GM21390 (cell line): ENCODE data around the gene CHRNA3.

Experiments
- ATAC-seq: cut with Tn5 transposase; IDR thresholded peaks from one replicate; pipeline ENCODE4 v1.9.1; 2021; ENCODE audit not compliant: unreplicated experiment

Gene CHRNA3

DNA sequence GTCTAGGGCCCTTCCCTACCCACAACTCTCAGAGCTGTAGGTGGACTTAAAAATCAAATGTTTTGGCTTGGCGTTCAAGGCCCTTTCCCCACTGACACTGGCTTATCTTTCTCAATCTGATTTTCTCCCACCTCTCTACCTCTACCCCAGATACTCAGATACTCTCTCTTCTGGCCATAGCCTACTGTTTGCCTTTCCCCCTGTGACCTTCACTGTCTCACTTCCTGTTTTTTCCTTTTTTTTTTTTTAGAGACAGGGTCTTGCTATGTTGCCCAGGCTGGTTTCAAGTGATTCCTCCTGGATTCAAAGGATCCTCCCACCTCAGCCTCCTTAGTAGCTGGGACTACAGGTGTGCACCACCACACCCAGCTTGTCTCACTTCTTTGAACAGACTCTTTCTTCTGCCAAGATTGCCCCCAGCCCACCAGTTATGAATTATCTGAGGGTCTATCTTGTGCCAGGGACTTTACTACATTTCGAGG is 15.6 kb upstream of the CHRNA3 start:
- ATAC-seq, result no peak

DNA sequence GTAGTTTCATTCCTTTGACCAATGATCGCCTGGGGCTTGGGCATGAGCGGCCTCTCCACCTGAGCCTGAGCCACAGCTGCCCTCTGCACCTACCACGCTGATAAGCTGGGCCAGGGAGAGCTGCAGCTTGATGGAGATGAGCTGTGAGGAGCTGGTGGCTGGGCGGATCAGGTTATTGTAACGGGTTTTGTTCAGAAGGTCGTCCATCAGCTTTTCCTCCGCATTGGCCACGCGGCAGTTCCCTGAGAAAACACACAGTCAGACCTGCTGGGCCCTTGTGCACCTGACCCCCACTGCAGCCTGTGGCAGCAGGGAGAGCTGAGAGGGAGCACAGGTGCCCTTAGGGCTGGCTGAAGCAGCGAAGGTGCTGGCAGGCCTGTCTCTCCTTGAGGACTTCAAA is 14.6 kb upstream of the CHRNA3 start:
- ATAC-seq, result no peak

DNA sequence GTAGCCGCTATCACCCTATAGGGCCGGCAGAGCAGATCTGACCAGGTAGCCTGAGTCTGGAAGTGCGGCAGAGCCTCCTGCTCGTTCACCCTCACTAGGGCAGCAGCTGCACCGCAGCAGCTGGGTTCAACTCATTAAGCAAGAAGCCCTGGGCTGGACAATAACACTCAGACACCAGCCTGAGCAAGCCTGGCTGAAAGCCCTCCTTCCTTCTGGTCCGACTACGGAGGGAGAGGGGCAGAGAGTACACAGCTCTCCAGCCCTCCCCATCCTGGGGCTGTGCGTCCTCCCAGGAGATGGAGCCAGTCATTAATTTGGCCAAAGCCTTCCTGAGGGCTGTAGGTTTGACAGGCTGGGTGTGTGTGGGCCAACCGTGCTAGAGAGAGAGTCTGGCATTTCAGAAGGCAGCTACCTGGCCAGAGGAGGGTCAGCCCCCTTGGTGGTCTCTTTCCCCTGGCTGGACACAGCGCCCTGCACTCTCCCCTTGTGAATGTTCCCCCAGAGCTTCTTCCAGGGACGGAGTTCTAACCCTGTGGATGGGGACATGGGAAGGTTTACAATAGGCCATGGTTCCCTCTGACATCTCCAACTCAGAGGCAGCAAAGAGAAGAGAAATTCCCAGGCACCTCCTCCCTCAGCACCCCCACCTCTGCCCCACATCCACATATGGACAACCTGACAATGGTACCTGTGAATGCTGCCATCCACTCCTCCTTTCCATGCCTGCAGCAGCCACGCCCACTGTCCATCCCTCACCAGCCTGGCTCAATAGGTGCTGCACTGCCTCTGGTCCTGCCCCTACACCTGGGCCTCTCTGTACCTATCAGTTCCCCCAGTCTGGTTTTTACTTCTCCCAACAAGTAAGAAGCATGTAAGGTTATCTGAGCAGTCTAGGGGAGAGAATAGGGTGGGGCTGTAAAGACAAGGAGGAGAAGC is 13.7 kb upstream of the CHRNA3 start:
- no peak for ATAC-seq

DNA sequence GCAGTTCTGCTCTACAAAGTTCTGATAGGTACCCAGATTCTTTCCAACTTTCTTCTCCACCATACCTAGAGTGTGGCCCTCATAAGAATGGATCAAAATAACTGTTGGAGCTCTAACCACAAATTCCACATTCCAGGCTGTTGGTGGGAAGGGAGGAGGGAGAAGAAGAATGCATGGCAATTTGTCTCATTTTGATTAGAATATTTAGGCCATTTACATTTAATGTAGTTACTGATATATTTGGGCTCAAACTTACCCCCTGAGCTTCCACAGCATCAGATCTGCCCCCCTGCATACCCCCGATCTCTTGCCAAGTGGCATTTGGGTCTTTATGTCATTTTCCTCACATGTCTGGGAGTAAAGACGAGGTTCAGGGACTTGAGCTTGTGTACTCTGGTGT is 12.6 kb upstream of the CHRNA3 start:
- no peak for ATAC-seq

DNA sequence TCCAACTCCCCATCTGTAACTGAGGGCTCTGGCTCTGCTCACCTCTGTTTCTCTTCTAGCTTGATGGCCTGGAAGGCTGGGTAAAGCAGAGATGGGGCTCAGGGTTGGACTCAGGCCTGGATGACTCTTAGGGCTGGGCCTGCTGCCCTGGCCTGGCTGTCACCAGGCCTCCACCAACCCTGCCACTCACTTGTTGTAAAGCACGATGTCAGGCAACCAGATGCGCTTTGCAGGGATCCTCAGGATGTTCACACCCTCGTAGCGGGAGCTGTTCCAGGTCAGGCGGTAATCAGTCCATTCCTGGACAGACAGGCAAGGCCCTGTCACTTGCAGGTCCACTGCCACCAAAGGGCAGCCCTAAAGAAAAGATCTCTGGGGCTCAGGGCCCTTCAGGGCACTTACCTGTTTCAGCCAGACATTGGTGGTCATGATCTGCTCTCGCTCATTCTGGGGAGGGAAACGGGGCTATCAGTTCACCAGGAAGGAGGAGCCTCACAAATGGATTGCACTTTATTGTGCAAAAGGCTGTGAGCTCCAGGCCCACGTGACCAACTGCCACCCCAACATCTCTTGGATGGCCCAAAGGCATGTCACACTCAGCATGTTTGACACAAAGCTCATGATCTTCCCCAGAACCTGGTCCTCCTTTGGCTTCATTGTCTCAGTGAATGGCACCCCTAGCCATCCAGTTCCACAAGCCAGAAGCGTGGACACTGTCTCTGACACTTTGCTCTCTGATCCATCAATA is 10.3 kb upstream of the CHRNA3 start:
- no peak for ATAC-seq

DNA sequence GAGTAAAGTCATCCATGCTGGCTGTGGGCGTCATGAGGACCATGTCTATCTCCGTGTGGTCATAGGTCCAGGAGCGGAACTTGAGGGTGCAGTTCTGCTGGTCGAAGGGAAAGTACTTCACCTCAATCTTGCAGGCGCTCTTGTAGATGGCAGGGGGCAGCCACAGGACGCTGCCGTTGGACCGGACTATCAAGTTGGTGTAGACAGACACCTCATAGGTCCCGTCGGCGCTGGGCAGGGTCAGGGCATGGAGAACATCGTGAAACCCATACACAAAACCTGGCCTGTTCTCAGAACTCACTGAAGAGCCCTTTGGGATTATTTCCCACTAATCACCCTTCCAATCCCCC is 8.9 kb upstream of the CHRNA3 start:
- no peak for ATAC-seq

DNA sequence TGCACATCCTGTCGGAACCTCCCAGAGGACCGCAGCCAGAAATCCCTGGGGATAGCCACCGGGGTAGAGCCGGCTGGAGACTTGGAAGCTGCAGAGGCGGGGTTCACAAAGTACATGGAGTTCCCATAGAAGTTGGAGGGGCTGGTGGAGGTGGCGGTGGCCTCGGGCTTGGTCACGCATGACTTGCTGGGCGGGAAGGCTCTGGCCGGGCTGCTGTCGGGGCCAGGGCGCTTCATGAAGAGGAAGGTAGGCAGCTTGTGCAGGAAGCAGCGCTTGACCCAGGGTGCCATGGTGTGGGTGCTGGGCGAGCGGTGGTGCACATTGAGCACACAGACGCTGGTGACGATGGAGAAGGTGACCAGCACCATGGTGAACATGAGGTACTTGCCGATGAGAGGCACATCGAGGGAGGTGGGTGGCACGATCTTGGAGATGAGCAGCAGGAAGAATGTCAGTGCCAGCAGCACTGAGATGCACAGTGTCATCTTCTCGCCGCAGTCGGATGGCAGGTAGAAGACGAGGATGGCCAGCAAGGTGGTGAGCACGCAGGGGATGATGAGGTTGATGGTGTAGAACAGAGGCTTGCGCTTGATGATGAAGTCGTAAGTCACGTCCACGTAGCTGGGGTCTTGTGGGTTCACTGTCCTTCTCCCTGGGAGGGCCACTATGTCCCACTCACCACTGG is 8.4 kb upstream of the CHRNA3 start:
- ATAC-seq, result no peak

DNA sequence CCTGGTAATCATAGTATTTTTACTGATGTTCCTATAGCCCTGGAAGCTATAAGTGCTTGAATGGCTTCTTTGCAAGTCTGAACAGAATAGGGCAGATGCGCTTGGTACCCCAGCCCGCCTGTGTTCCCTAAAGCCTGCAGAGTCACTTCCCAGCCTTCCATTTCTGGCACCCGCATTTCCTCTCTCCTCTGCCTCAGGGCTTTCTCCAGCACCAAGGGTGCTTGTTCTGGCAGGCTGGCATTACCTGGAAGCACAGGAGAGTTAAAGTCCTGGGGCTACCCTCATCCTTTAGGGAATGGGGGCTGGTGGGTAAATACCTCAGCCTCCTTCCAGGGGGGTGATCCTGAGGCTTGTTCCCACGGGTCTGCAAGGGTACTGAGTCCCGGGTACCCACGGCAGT is 7.4 kb upstream of the CHRNA3 start:
- no peak for ATAC-seq

DNA sequence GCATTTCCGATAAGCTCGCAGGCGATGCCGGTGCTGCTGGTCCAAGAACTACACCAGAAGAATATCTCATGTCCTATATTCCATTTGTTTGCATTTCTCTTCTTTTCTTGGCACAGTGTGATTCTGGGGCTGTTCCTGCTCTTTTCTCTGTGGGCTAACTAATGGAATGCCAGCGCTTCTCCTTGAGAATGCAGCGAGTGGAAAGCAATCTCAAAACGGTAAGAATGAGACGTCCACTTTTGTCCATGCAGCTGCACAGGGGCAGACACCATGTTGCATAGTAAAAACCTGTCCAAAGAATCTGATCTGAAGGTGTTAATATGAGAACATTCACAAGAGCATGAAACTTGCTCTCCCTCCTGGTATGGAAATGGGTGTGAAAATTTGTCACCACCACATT is 6.6 kb upstream of the CHRNA3 start:
- ATAC-seq, result no peak

DNA sequence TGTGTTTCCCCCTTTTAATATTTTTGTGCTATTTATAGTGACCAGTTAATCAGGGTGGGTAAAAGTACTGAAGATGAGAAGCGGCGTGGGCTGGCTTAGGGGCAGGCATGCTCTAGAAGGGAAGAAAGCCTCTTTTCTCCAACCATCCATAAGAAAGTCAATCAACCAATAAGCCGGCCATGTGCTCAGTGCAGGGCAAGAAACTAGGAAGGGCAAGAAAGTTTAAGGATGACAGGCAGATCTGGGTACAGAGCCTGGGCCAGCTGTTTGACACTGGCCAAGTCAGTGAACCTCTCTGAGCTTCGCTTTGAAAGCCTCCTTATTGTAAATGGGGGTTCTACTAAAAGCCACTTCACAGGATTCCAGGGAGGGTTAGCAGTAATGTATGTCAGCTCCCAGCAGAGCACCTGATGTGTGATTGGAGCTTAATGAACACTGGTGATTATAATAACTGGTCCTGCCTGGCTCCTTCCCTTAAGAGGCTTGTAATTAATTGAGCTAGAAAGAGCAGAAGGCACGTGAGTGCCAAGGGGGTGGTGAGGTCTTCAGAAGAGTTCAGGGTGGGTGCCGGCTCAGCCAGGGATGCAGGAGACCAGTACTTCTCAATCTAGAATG is 5.7 kb upstream of the CHRNA3 start:
- ATAC-seq, result no peak

DNA sequence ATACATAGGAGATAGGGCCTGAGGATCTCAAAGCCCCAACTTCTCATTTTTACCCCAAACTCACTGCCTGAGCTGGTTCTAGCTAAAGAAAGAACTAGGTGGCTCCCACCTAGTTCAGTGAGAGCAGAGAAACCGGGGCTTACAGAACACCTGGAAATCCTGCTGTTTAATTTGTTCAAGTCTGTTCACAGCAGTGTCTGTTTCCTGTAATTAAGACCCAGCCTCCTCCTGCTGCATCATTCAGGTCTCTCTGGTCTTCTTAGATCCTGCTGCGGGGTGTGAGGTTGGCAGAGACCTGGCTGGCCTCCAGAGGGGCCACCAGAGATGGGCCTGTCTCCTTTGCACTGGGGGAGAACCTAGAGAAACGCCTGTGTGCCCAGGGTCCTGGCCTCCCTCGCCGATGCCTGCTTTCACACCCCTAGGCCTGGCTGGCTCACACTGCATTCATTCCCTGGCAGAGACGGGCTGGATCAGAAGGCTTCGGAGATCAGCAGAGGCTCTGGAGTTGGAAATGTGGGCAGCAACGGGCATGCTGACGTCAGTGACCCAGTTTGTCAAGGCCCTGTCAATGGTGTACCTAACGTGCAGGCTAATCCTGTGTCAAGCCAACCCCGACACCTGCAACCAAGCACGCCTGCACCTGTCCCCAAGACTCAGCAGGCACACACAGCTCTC is 4.9 kb upstream of the CHRNA3 start:
- no peak for ATAC-seq

DNA sequence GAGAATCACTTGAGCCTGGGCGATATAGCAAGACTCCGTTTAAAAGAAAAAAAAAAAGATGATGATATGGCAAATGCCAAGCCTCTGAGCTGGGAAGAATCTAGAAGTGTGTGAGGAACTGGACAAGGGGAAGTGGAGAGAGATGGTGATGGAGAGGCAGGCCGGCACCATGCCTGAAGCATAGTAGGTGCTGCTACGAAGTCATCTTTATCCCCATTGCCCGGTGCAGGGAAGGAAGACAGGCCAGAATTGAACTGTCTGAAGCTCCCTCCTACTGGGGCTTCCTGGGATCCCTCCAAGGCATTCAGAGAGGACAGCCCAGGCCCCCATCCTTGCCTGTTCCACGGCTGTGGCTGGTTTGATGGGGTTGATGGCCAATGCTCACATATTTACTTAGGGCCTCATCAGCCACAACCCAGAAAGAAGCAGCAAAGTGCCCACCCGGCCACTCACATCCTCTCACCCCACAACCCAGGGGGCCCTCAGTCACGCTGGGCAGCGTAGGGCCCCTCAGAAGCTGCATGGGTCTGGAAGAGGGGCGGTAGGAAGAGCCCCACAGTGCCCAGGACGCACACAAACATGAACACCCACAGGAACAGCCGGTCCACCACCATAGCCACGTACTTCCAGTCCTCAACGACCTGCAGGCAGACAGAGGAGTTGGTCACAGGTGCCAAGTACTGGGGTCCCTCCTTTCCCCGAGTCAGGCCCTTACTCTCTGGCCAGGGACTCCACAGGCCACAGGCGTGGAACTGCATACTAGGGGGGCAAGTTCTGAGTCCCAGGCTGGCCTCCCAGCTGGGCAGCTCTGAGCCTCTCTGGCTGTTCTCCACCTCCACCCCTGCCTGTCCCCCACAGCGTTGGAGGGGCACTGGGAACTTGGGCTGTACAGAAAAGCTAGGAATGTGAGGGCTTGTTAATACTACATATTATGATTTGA is 4.1 kb upstream of the CHRNA3 start:
- ATAC-seq, result no peak

DNA sequence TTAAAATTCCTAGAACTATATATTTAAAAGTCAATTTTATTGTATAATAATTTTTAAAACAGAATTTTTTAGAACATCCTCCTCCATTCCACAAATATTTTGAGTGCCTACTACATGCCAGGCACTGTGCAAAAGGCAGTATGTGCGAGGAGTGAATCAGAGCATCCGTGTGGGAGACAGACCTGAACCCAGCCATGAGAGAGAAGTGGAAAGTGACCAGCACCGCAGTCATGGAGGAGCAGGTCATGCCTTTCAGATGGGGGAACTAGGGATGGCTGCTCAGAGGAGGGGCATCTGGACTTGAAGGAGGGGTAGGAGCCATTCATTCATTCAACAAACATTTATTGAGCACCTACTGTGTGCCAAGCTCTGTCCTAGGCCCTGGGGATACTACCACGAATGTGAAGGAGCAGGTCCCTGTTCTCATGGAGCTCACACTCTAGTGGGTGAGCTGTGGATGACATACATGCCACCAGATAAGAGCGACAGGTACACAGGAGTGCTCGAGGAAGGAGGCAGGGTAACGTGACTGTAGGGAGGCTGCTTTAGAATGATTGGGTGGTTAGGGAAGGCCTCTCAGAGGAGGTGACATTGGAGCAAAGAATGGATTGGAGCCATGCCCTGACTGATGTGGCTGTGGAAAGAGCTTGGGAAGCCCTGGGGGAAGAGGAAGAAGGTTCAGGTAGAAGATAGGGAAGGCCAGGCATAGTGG is 3.1 kb upstream of the CHRNA3 start:
- ATAC-seq, result no peak

DNA sequence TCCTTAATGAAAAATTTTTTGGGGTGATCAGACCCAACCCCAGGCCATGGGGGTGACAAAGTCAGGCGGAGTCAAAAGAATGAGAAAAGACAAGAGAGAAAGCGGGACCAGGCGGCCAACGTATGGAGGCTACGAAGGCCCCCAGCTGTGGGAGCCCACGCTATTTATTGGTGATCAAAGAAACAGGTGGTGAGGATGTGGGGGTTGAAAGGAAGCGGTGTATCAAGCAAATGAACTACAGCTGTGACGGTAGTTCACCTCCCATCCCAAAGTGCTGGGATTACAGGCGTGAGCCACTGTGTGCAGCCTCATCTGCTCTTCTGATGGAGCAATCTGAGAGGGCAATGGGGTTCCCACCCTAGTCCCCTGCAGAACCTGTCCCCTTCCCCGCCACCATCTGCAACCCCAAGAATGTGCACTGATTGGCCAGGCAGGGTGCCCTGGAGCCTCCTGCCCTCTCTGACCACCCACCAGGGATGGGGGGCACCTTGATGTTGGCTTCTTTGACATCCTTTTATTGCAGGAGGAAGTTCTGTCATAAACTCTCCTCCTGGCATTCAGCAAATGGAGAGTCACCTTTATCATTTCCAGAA is 1.1 kb upstream of the CHRNA3 start:
- ATAC-seq, result no peak

DNA sequence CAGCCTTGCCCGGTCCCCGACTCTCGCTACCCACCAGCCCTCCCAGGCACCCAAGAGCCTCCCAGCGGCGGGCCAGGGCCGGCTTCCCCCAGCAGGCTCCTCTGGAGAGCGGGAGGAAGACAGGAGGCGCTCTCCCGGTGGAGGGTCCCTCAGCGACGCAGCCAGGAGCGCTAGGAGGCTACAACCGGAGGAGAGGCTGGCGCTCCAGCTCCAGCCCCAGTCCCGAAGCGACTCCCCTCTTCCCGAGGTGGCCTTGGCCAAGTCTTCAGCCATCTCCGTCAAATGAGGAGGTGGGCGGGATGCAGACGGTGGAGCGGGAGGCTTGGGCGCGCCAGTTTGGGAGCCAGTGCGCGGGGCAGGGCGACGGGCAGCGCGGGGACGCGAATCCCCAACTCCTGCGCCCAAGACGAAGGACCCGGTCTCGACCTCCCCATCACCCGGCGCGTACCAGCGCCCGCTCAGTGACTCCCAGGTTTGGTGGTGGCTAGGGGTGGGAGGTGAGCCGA is 722 bp downstream of the CHRNA3 start:
- no peak for ATAC-seq

DNA sequence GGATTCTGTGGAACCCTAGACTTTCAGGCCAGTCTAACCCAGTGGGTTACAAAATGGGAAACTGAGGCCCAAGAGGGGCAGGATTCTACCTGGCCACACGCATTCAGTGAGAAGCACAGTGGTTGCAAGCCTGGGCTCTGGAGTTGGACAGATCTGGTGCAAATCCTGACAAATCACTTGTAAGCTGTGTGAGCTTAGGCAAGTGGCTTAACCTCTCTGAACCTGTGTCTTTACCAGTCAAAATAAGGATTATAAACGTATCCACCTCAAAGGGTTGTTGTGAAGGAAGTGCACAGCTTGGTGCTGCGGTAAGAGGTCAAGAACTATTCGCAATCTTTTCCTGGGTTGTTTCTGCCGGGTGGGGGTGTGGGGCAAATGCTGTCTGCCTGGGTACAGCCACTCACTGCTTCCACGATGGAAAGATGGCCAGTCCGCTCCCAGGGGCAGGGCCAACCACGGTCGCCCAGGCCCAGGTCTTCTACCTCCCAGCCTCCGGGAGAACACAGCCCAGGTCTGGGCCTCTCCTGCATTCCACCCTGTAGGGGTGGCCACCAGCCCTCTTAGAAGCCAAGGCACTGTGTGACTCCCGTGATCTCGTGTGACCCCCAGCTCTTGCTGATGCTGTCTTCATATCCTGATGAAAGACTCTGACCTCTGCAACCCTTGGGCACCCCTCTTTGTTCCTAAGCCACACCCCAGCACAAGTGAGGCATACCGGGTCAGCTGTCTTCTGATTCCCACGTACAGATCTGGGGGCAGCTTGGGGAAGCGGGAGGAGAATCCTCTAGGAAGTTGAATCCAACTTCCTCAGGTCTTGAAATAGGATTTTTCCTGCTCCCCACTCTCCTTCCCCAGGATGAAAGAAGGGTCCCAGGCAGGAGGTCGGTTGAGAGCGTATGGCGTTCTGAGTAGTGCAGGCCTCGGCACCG is 1.5 kb downstream of the CHRNA3 start:
- no peak for ATAC-seq

DNA sequence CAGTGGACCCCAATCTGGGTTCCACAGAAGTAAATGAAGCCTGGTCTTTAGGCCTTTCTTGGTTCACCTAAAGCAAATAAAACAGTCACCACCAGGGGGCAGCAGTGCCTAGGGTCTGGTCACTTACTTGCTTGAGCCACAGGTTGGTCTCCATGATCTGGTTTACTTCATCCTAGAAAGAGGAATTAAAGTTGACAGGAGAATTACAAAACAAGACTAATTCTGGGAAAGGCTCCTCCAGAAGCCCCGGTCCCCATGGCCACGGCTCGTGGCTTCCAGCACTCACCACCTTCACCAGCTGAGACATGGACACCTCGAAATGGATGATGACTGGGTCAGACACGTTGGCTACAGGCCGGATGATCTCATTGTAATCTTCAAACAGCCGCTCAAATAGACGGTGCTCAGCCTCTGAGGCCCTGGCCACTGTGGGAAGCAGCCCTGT is 2.3 kb downstream of the CHRNA3 start:
- ATAC-seq, result no peak
